GM20000 (cell line): ENCODE measurements around the gene ANKS1B.

Source experiments
- DNase-seq: peaks from one replicate; pipeline ENCODE4 v3.0.0; 2012; ENCODE audit warnings: low spot score
- TF ChIP-seq, protein P1 (sequence below): IDR thresholded peaks from 2 replicates; pipeline ENCODE4 v1.5.1; 2012; ENCODE audit warnings: mild to moderate bottlenecking, control low read depth; ENCODE audit errors: extremely low read depth, missing control alignments

The ANKS1B gene

DNA sequence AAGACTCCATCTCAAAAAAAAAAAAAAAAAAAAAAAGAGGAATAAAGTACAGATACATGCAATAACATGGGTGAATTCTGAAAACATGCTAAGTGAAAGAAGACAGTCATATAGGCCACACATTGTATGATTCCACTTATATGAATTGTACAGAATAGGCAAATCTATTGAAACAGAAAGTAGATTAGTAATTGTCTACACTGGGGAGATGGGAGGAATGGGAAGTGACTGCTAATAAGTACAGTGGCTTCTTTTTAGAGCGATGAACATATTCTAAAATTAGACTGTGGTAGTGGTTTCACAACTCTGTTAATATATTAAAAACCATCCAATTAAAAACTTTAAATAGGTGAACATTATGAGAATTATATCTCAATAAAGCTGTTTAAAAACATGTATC is 74.4 kb downstream of the ANKS1B start:
- TF ChIP-seq, protein P1, sequence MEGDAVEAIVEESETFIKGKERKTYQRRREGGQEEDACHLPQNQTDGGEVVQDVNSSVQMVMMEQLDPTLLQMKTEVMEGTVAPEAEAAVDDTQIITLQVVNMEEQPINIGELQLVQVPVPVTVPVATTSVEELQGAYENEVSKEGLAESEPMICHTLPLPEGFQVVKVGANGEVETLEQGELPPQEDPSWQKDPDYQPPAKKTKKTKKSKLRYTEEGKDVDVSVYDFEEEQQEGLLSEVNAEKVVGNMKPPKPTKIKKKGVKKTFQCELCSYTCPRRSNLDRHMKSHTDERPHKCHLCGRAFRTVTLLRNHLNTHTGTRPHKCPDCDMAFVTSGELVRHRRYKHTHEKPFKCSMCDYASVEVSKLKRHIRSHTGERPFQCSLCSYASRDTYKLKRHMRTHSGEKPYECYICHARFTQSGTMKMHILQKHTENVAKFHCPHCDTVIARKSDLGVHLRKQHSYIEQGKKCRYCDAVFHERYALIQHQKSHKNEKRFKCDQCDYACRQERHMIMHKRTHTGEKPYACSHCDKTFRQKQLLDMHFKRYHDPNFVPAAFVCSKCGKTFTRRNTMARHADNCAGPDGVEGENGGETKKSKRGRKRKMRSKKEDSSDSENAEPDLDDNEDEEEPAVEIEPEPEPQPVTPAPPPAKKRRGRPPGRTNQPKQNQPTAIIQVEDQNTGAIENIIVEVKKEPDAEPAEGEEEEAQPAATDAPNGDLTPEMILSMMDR: no peak
- no peak for DNase-seq

DNA sequence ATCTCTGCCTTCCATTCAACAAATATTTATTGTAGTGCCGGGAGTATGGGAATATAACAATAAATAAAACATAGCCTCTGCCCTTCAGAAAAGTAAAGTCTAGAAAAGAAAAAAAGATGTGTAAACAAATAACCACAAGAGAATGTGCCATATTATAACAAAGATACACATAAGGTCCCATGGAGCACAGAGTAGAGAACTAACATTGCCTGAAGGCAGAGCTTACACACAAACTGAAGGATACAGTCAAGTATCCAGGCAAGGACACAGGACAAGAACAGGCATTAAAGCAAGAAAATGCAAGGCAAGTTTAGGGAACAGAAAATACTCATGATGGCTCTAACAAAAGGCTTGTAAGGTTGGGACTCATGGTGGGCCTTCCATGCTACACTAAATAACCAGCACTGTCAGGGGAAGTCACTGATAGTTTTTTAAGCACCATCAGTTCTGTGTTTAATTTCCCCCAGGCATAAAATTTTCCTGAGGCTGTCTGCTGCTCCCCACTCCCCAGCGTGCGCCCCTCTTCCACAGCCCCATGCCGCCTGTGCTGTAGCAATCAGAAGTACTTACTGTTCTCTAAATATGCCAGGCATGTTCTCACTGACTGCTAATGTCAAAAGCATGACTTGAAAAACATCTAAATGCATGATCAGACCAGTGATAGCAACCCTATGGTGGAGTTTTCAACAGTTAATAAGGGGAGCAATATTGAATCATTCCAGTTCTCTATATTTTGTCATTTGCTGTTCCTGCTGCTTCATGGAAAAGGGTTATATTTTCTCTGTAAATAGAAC is 77.8 kb downstream of the ANKS1B start:
- TF ChIP-seq, protein P1: no peak
- no peak for DNase-seq

DNA sequence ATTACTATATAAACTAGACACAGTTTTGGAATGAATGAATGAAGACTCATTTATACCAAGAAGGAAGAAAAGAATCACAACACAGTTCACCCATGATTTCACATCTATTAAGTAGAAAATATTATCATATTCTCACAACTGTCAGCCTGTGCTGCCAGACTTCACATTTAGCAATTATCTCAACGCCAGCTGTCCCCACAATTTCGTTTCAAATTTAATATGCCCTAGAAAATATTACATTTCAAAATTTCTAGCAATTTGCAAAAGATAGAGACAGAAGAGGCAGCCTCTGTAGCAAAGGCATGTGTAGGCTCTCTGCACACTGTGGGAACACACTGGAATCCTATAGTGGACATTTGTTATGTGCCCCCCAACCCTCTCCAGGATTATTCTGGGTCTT is 83.6 kb downstream of the ANKS1B start:
- no peak for DNase-seq
- TF ChIP-seq, protein P1: no peak

DNA sequence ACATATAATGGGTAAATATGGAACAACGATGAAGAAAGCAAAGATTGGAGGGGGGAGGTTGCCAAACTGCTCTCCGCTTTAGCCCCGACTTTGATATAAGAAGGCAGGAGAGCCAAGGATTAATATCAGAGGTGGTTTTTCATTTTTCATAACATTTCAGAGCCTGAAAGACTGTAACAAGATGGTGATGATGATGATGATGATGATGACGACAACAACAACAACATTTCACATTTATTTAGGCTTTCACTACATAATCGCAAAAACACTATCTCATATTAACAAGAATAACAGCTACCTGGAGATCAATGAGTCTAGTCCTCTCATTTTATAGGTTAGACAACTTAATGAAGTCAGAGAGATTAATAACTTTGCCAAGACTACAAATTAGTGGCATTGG is 86.1 kb downstream of the ANKS1B start:
- DNase-seq: no peak
- TF ChIP-seq, protein P1: no peak

DNA sequence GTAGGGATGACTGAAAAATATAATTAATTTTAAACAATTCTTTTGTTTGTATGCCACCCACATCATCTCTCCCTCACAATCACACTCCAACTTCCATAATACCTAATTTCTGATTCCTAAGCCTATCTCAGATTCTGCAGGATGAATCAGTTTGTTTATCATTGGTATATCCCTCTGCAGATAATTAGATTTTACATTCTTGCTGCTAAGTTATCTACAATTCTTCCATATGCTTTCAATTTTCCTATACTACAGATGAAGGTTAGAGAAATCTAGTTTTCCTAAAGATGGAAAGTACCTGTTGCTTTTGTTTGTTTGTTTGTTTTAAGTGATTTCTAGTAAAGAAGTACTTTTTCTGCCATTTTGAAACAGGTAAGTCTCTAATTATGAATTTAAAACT is 105.3 kb downstream of the ANKS1B start:
- TF ChIP-seq, protein P1: no peak

DNA sequence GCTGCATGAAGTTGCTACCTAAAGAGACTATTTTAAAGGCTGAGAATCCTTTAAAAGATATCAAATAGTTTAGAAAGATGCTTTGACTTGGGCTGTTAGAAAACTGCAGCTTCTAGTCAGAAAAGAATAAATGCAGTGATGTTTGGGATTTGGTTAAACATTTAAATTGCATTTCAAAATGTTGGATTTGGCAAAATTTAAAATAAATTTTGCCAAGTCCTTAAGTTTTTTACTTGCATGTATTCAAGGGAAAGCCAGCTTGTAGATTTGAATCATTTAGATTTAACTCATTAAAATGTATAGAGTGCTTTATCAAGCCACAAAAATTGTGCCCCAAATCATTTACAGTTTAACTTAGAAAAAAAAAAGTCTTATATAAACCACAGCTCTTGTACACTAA is 109.7 kb downstream of the ANKS1B start:
- DNase-seq: no peak
- TF ChIP-seq, protein P1: no peak

More for the DNA sequence above, 105.3 kb downstream of the ANKS1B start:
- DNase-seq: no peak

DNA sequence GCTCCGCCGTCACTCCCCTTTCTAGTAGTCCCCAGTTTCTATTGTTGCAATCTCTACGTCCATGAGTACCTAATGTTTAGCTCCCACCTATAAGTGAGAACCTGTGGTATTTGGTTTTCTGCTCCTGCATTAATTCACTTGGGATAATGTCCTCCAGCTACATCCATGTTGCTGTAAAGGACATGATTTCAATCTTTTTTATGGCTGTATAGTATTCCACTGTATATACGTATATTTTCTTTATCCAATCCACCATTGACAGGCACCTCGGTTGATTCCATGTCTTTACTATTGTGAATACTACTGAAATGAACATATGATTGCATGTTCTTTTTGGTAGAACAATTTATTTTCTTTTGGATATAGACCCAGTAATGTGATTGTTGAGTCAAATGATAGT is 114.7 kb downstream of the ANKS1B start:
- no peak for DNase-seq
- TF ChIP-seq, protein P1: no peak
